Activated CD4-positive, alpha-beta T cell treated with anti-CD3 and anti-CD28 coated beads, Interleukin-2, amount 50 U/mL, for 1 hour (primary cell): ENCODE results near the gene ASB3.
"Not testable (repeated sequence)": the region's sequence is repeated elsewhere in the genome, so short reads cannot be mapped to it uniquely, and the experiment has no call there.

ENCODE experiments used
- DNase-seq: peaks from one replicate; pipeline ENCODE4 v3.0.0-alpha.2; 2020

ASB3 gene

GRCh38 chr2:53785366-53785765 lies 1.4 kb downstream of the ASB3 start:
- no peak for DNase-seq

GRCh38 chr2:53784436-53784835 lies 2.3 kb downstream of the ASB3 start:
- DNase-seq: no peak

- DNase-seq: no peak
Observed at GRCh38 chr2:53782676-53783075, 4.1 kb downstream of the ASB3 start.

- no peak for DNase-seq
Observed at GRCh38 chr2:53780056-53780455, 6.7 kb downstream of the ASB3 start.

GRCh38 chr2:53778536-53779162 lies 8.1 kb downstream of the ASB3 start:
- DNase-seq: no peak

- DNase-seq: no peak
Observed at GRCh38 chr2:53777134-53777533, 9.6 kb downstream of the ASB3 start.

- DNase-seq: no peak
Observed at GRCh38 chr2:53770264-53770663, 16.5 kb downstream of the ASB3 start.

GRCh38 chr2:53769318-53769945 lies 17.3 kb downstream of the ASB3 start:
- no peak for DNase-seq

- DNase-seq: no peak
Observed at GRCh38 chr2:53768242-53768542, 18.6 kb downstream of the ASB3 start.

GRCh38 chr2:53767405-53768241 lies 19.1 kb downstream of the ASB3 start, which contains the start of gene CHAC2:
Gene CHAC2, plus strand, starts transcription at chr2:53767804. Its CDS starts 83 bp downstream, at chr2:53767887.
- DNase-seq: peak; percentile 82

GRCh38 chr2:53765767-53766166 lies 21.0 kb downstream of the ASB3 start:
- no peak for DNase-seq

- DNase-seq: not testable (repeated sequence)
Observed at GRCh38 chr2:53757206-53757605, 29.5 kb downstream of the ASB3 start.

GRCh38 chr2:53756644-53757043 lies 30.1 kb downstream of the ASB3 start:
- no peak for DNase-seq

- no peak for DNase-seq
Observed at GRCh38 chr2:53755121-53755520, 31.6 kb downstream of the ASB3 start.

- no peak for DNase-seq
Observed at GRCh38 chr2:53753041-53753440, 33.7 kb downstream of the ASB3 start.

- DNase-seq: no peak
Observed at GRCh38 chr2:53752385-53752784, 34.4 kb downstream of the ASB3 start.

- DNase-seq: no peak
Observed at GRCh38 chr2:53751728-53752127, 35.0 kb downstream of the ASB3 start.

- DNase-seq: no peak
Observed at GRCh38 chr2:53750041-53750768, 36.5 kb downstream of the ASB3 start.

GRCh38 chr2:53744395-53745065 lies 42.2 kb downstream of the ASB3 start:
- no peak for DNase-seq

GRCh38 chr2:53740170-53740569 lies 46.6 kb downstream of the ASB3 start:
- DNase-seq: no peak

GRCh38 chr2:53739032-53739431 lies 47.7 kb downstream of the ASB3 start:
- DNase-seq: no peak

GRCh38 chr2:53737091-53737490 lies 49.7 kb downstream of the ASB3 start:
- DNase-seq: no peak
